Measurements from ENCODE around the gene CCDC3.
"Not testable (repeated sequence)": the region's sequence is repeated elsewhere in the genome, so short reads cannot be mapped to it uniquely, and the experiment has no call there.

The CCDC3 gene

GRCh38 chr10:12999849-13000248 is 1.7 kb downstream of the CCDC3 start:
- no peak for DNase-seq

- DNase-seq, result no peak
Observed at GRCh38 chr10:12995425-12995861, 6.1 kb downstream of the CCDC3 start.

- no peak for DNase-seq
Observed at GRCh38 chr10:12993595-12993994, 7.9 kb downstream of the CCDC3 start.

- DNase-seq, result no peak
Observed at GRCh38 chr10:12985347-12985746, 16.2 kb downstream of the CCDC3 start.

- no peak for DNase-seq
Observed at GRCh38 chr10:12984165-12984747, 17.3 kb downstream of the CCDC3 start.

GRCh38 chr10:12983568-12983967 is 17.9 kb downstream of the CCDC3 start:
- not testable (repeated sequence) for DNase-seq

GRCh38 chr10:12981570-12981969 is 19.9 kb downstream of the CCDC3 start:
- no peak for DNase-seq

GRCh38 chr10:12980713-12981306 is 20.7 kb downstream of the CCDC3 start:
- DNase-seq, result no peak

GRCh38 chr10:12980102-12980661 is 21.3 kb downstream of the CCDC3 start:
- no peak for DNase-seq

GRCh38 chr10:12978891-12979290 is 22.6 kb downstream of the CCDC3 start:
- no peak for DNase-seq

GRCh38 chr10:12975906-12976305 is 25.6 kb downstream of the CCDC3 start:
- no peak for DNase-seq

GRCh38 chr10:12975266-12975665 is 26.2 kb downstream of the CCDC3 start:
- no peak for DNase-seq

GRCh38 chr10:12974491-12975199 is 26.9 kb downstream of the CCDC3 start:
- DNase-seq, result no peak

GRCh38 chr10:12974078-12974477 is 27.4 kb downstream of the CCDC3 start:
- no peak for DNase-seq

GRCh38 chr10:12973149-12973718 is 28.3 kb downstream of the CCDC3 start:
- DNase-seq, result no peak

- no peak for DNase-seq
Observed at GRCh38 chr10:12972146-12972545, 29.4 kb downstream of the CCDC3 start.

- no peak for DNase-seq
Observed at GRCh38 chr10:12971001-12971788, 30.3 kb downstream of the CCDC3 start.

GRCh38 chr10:12969951-12970350 is 31.6 kb downstream of the CCDC3 start:
- no peak for DNase-seq

- no peak for DNase-seq
Observed at GRCh38 chr10:12966067-12966466, 35.4 kb downstream of the CCDC3 start.

- no peak for DNase-seq
Observed at GRCh38 chr10:12965571-12965970, 35.9 kb downstream of the CCDC3 start.

- no peak for DNase-seq
Observed at GRCh38 chr10:12962556-12962955, 39.0 kb downstream of the CCDC3 start.

- DNase-seq, result no peak
Observed at GRCh38 chr10:12961416-12962205, 39.9 kb downstream of the CCDC3 start.
